CD1c-positive myeloid dendritic cell (primary cell): ENCODE results near the gene PYGO1.
"Not testable (repeated sequence)": the region's sequence is repeated elsewhere in the genome, so short reads cannot be mapped to it uniquely, and the experiment has no call there.

ENCODE experiments used
- DNase-seq: peaks from one replicate; pipeline ENCODE4 v3.0.0-alpha.2; 2016; ENCODE audit errors: extremely low spot score

Gene PYGO1

GRCh38 chr15:55564347-55565145, 23.6 kb downstream of the PYGO1 start:
- no peak for DNase-seq

- DNase-seq = no peak
These were observed 25.5 kb downstream of the PYGO1 start for GRCh38 chr15:55562601-55563000.

GRCh38 chr15:55555089-55555488, 33.1 kb downstream of the PYGO1 start:
- DNase-seq = no peak

- DNase-seq = no peak
These were observed 35.2 kb downstream of the PYGO1 start for GRCh38 chr15:55552926-55553325.

GRCh38 chr15:55552451-55552850, 35.7 kb downstream of the PYGO1 start:
- DNase-seq = no peak

- DNase-seq = no peak
These were observed 38.8 kb downstream of the PYGO1 start for GRCh38 chr15:55549305-55549704.

GRCh38 chr15:55546718-55547117, 41.4 kb downstream of the PYGO1 start:
- DNase-seq = no peak

- no peak for DNase-seq
These were observed 52.7 kb downstream of the PYGO1 start for GRCh38 chr15:55535436-55535835.

GRCh38 chr15:55532944-55533343, 55.2 kb downstream of the PYGO1 start:
- no peak for DNase-seq

GRCh38 chr15:55530861-55531313, 57.3 kb downstream of the PYGO1 start:
- DNase-seq = no peak

GRCh38 chr15:55528812-55529211, 59.3 kb downstream of the PYGO1 start:
- no peak for DNase-seq

- DNase-seq = no peak
These were observed 61.0 kb downstream of the PYGO1 start for GRCh38 chr15:55527150-55527549.

- DNase-seq = peak; percentile 68
These were observed 61.5 kb downstream of the PYGO1 start for GRCh38 chr15:55526559-55527036.

GRCh38 chr15:55522742-55523450, 65.2 kb downstream of the PYGO1 start:
- no peak for DNase-seq

- no peak for DNase-seq
These were observed 69.5 kb downstream of the PYGO1 start for GRCh38 chr15:55518641-55519040.

- no peak for DNase-seq
These were observed 70.1 kb downstream of the PYGO1 start for GRCh38 chr15:55518009-55518408.

- DNase-seq = no peak
These were observed 72.0 kb downstream of the PYGO1 start for GRCh38 chr15:55515991-55516776.

GRCh38 chr15:55515491-55515890, 72.7 kb downstream of the PYGO1 start:
- DNase-seq = no peak

GRCh38 chr15:55514414-55514850, 73.7 kb downstream of the PYGO1 start:
- DNase-seq = no peak

- DNase-seq = not testable (repeated sequence)
These were observed 74.3 kb downstream of the PYGO1 start for GRCh38 chr15:55513621-55514413.

- no peak for DNase-seq
These were observed 75.0 kb downstream of the PYGO1 start for GRCh38 chr15:55513152-55513551.
